Left colon (tissue), 2 donors: Measurements from ENCODE around the gene CCDC85A. TPM values are rescaled to one million over a fixed set of nuclear protein-coding genes. Genes with fewer than 3 reads are reported as not detected.

Experiments used
- ATAC-seq: fragments of 200-7000 bp; cut with Tn5 transposase; one replicate; pipeline ENCODE4 v1.9.1; 2020; ENCODE audit warnings: mild to moderate bottlenecking, moderate library complexity
- DNase-seq, 2 donors: peaks; one replicate each; pipeline ENCODE4 v3.0.0-alpha.2; 2020
- intact Hi-C, 2 donors: fragments of 100-400 bp; cut with DNase I in 1 of 2; cut with micrococcal nuclease in 1 of 2; formaldehyde crosslinking; loops; one replicate each; pipeline versions ENCODE4 v1.11.2 to v1.14.0; 2022; cut with DNase I, micrococcal nuclease
- total RNA-seq, 2 donors: library from RNA; stranded (reverse); fragmentation: NEBNext Ultra II Directional; extraction: Animal tissue kit (Norgen Biotek cat#: 25700); gene quantifications; one replicate each; pipeline ENCODE4 v1.2.1, GENCODE V29; 2021
- donor health status: DM: no; HTN: no; CAD: no.
- donor health status: DM: yes; HTN: yes; CAD: no.

CCDC85A gene
- total RNA-seq, 2 donors from 2014 or later = 0.27 to 0.81 TPM

GRCh38 chr2:56390644-56391043, 206.9 kb downstream of the CCDC85A start:
- intact Hi-C loops = no loop called here
- DNase-seq = no peak
- ATAC-seq = no peak

GRCh38 chr2:56410140-56410539, 226.3 kb downstream of the CCDC85A start:
- no peak for DNase-seq
- intact Hi-C loops = no loop called here
- ATAC-seq = no peak

- no peak for DNase-seq
- intact Hi-C loops = no loop called here
- ATAC-seq = no peak
Measured at GRCh38 chr2:56416500-56417176, 232.8 kb downstream of the CCDC85A start.
